H1 (cell line): ENCODE results near the gene KRT10.

Source experiments
- CREB1 ChIP-seq: IDR thresholded peaks from 2 replicates; pipeline ENCODE4 v1.6.1; 2012; ENCODE audit warnings: inconsistent platforms
- CTCF ChIP-seq, 3 experiments: IDR thresholded peaks; 1 replicate in 2 of 3; 2 replicates in 1 of 3; pipeline versions ENCODE4 v1.5.1 to v1.6.1; 2011; ENCODE audit warnings: low read length in 3 of 3, mild to moderate bottlenecking in 3 of 3, inconsistent platforms in 2 of 3, low read depth in 1 of 3, moderate library complexity in 1 of 3; ENCODE audit not compliant: insufficient read depth in 1 of 3; ENCODE audit errors: control extremely low read depth in 1 of 3
- EZH2 ChIP-seq: fragments of 200-600 bp; sonication (generic); IDR thresholded peaks from 2 replicates; pipeline ENCODE4 v1.7.1; 2012; ENCODE audit warnings: low read depth, mild to moderate bottlenecking, moderate library complexity, low read length, inconsistent platforms; ENCODE audit not compliant: severe bottlenecking
- POLR2A ChIP-seq, 2 experiments: IDR thresholded peaks; 1 replicate in 1 of 2; 2 replicates in 1 of 2; pipeline ENCODE4 v1.6.1; 2011; ENCODE audit warnings: low read depth in 2 of 2, low read length in 2 of 2, mild to moderate bottlenecking in 2 of 2; ENCODE audit errors: control extremely low read depth in 1 of 2
- RAD21 ChIP-seq, 2 experiments: IDR thresholded peaks in 1 of 2; conservative IDR thresholded peaks in 1 of 2; 2 replicates each; pipeline ENCODE4 v1.6.1; 2011; ENCODE audit warnings: low read depth in 2 of 2, low read length in 2 of 2, improper control_type of control experiment in 1 of 2, inconsistent platforms in 1 of 2, mild to moderate bottlenecking in 1 of 2, moderate library complexity in 1 of 2
- RFX5 ChIP-seq: IDR thresholded peaks from 2 replicates; pipeline ENCODE4 v1.6.1; 2011; ENCODE audit warnings: low read depth, low read length, improper control_type of control experiment, borderline replicate concordance
- SIN3A ChIP-seq, 2 experiments: IDR thresholded peaks in 1 of 2; conservative IDR thresholded peaks in 1 of 2; 2 replicates each; pipeline ENCODE4 v1.6.1; 2011 to 2012; ENCODE audit warnings: low read length in 2 of 2, improper control_type of control experiment in 1 of 2, low read depth in 1 of 2, mild to moderate bottlenecking in 1 of 2
- SP2 ChIP-seq: IDR thresholded peaks from 2 replicates; pipeline ENCODE4 v1.6.1; 2012; ENCODE audit warnings: mild to moderate bottlenecking, low read length, inconsistent platforms
- SRF ChIP-seq: IDR thresholded peaks from 2 replicates; pipeline ENCODE4 v1.6.1; 2011; ENCODE audit warnings: mild to moderate bottlenecking, low read depth, low read length, moderate library complexity
- TF ChIP-seq, protein P1 (sequence below): IDR thresholded peaks from 2 replicates; pipeline ENCODE4 v1.6.1; 2011; ENCODE audit warnings: low read depth, mild to moderate bottlenecking, low read length; ENCODE audit not compliant: insufficient read depth

DNA sequence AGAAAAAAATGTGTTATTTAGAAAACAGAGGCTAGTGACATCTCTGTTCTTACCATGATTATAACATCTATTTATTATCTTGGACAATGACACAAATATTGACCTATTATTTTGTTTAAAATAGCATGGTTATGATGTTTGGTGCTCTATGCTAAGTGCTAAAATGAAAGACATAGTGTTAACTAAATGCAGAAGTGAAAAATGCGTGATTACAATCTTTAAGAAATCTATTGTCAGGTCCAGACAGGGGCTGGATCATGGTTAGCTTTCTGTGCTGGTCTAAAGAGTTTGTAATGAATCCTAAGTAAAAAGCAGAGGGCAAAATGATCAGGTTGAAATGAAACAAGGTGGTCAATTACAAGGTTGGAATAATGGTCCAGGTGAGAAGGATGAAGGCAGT, 22.0 kb downstream of the KRT10 start:
- TF ChIP-seq CTCF (IDR thresholded peaks at IDR 0.05; ENCODE audit: control extremely low read depth in 1 of 3, insufficient read depth in 1 of 3, low read depth in 1 of 3, low read length in 3 of 3), result no peak
- TF ChIP-seq CREB1, result no peak
- TF ChIP-seq SIN3A (conservative IDR thresholded peaks at IDR 0.05 in 1 of 2, IDR thresholded peaks at IDR 0.05 in 1 of 2; ENCODE audit: low read depth in 1 of 2, low read length in 2 of 2), result no peak
- TF ChIP-seq SP2, result no peak
- TF ChIP-seq POLR2A (IDR thresholded peaks at IDR 0.05; ENCODE audit: control extremely low read depth in 1 of 2, low read depth in 2 of 2, low read length in 2 of 2), result no peak
- TF ChIP-seq EZH2, result no peak
- TF ChIP-seq SRF, result no peak
- TF ChIP-seq, protein P1, sequence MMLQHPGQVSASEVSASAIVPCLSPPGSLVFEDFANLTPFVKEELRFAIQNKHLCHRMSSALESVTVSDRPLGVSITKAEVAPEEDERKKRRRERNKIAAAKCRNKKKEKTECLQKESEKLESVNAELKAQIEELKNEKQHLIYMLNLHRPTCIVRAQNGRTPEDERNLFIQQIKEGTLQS, result no peak
- TF ChIP-seq RAD21 (IDR thresholded peaks at IDR 0.05 in 1 of 2, conservative IDR thresholded peaks at IDR 0.05 in 1 of 2; ENCODE audit: low read depth in 2 of 2, low read length in 2 of 2), result no peak
- TF ChIP-seq RFX5, result no peak
